CD4-positive, alpha-beta T cell (primary cell): ENCODE measurements around the gene TUT7. TPM values are rescaled to one million over a fixed set of nuclear protein-coding genes. Genes with fewer than 3 reads are reported as not detected.

Experiments used
- ATAC-seq: fragments of 200-7000 bp; cut with Tn5 transposase; one replicate; pipeline ENCODE4 v1.10.0; 2022; ENCODE audit warnings: mild to moderate bottlenecking; ENCODE audit not compliant: poor library complexity
- CTCF ChIA-PET: fragments of 350-600 bp; sonication (Branson Sonifier 250); formaldehyde crosslinking; loops from one replicate; lab custom pipeline; 2021; ENCODE audit warnings: antibody characterized with exemption, inconsistent platforms; lab: Charles Lee
- POLR2A ChIA-PET: fragments of 350-600 bp; sonication (Branson Sonifier 250); formaldehyde crosslinking; loops from one replicate; lab custom pipeline; 2021; ENCODE audit warnings: antibody characterized with exemption, inconsistent platforms; lab: Charles Lee
- DNase-seq, 14 experiments: peaks; one replicate each; pipeline ENCODE4 v3.0.0-alpha.2; 2013 to 2020; ENCODE audit warnings: mixed read lengths in 2 of 14
- H3K27ac ChIP-seq, 2 donors: one replicate each; pipeline versions ENCODE4 v1.5.1 to v1.7.0; 2013; ENCODE audit warnings: low read length in 2 of 2, low read depth in 1 of 2, mild to moderate bottlenecking in 1 of 2
- H3K27me3 ChIP-seq, 2 experiments: 1 replicate in 1 of 2; 2 replicates in 1 of 2; pipeline versions ENCODE4 v1.6.1 to v1.7.0; 2013; ENCODE audit warnings: low read length in 2 of 2, control low read depth in 1 of 2, mild to moderate bottlenecking in 1 of 2, moderate library complexity in 1 of 2; ENCODE audit not compliant: insufficient read depth in 2 of 2, control insufficient read depth in 1 of 2
- H3K36me3 ChIP-seq: one replicate; pipeline ENCODE4 v1.6.1; 2013; ENCODE audit warnings: low read length, control low read depth; ENCODE audit not compliant: insufficient read depth
- H3K4me1 ChIP-seq: one replicate; pipeline ENCODE4 v1.6.1; 2013; ENCODE audit warnings: low read length, control low read depth; ENCODE audit not compliant: insufficient read depth
- H3K4me3 ChIP-seq: one replicate; pipeline ENCODE4 v1.5.1; 2013; ENCODE audit warnings: mild to moderate bottlenecking, low read length, moderate library complexity
- H3K9me3 ChIP-seq, 2 experiments: 1 replicate in 1 of 2; 2 replicates in 1 of 2; pipeline versions ENCODE4 v1.6.1 to v1.7.0; 2013; ENCODE audit warnings: low read length in 2 of 2, mild to moderate bottlenecking in 2 of 2, control low read depth in 1 of 2, moderate library complexity in 1 of 2; ENCODE audit not compliant: control insufficient read depth in 1 of 2, insufficient read depth in 1 of 2
- H3K27ac Mint-ChIP-seq: one replicate; pipeline ENCODE4 v1.8.0; 2020; ENCODE audit warnings: mixed read lengths
- H3K27me3 Mint-ChIP-seq: one replicate; pipeline ENCODE4 v1.8.0; 2021; ENCODE audit warnings: mixed read lengths
- H3K36me3 Mint-ChIP-seq: one replicate; pipeline ENCODE4 v1.8.0; 2021; ENCODE audit warnings: low read depth, mixed read lengths
- H3K4me1 Mint-ChIP-seq: one replicate; pipeline ENCODE4 v1.8.0; 2021; ENCODE audit warnings: low read depth, mixed read lengths
- H3K4me3 Mint-ChIP-seq: one replicate; pipeline ENCODE4 v1.8.0; 2020; ENCODE audit warnings: mild to moderate bottlenecking, mixed read lengths
- H3K9me3 Mint-ChIP-seq: one replicate; pipeline ENCODE4 v1.8.0; 2020; ENCODE audit warnings: mixed read lengths
- CTCF ChIP-seq: fragments of 200-600 bp; IDR thresholded peaks from one replicate; pipeline ENCODE4 v1.8.0; 2022; ENCODE audit warnings: antibody characterized with exemption, mild to moderate bottlenecking
- intact Hi-C, 2 experiments: fragments of 100-400 bp; cut with DNase I in 1 of 2; cut with micrococcal nuclease in 1 of 2; formaldehyde crosslinking; loops; one replicate each; pipeline versions ENCODE4 v1.15.1 to v1.9.0; 2023 to 2025; cut with DNase I, micrococcal nuclease
- total RNA-seq, 174 experiments: library from RNA in 2 of 174; stranded (reverse) in 2 of 174; gene quantifications; one replicate each; pipeline ENCODE4 v1.2.3 and lab custom pipeline; 2021 to 2026

TUT7 gene
- total RNA-seq, 2 experiments from 2014 or later: 51.9 to 53.8 TPM

- Mint-ChIP-seq H3K27ac (no peak overlapping the region), H3K36me3 (peaks cover 60% of the 10 kb centered on the region), H3K9me3 (no peaks in the 10 kb centered on the region), H3K4me1 (peaks cover 57% of the 10 kb centered on the region), H3K27me3 (no peaks in the 10 kb centered on the region), H3K4me3 (peak overlapping the region; percentile 1)
- Histone ChIP-seq H3K27me3 (no peaks in the 10 kb centered on the region), H3K4me1 (peaks cover 25% of the 10 kb centered on the region), H3K9me3 (no peaks in the 10 kb centered on the region), H3K4me3 (no peak overlapping the region), H3K27ac (no peak overlapping the region), H3K36me3 (peaks cover 23% of the 10 kb centered on the region)
- intact Hi-C loops: no loop called here
- CTCF ChIA-PET: interaction anchor here (1.2 to 2.8 kb wide), 3 partner anchors 15 to 75 kb away, joined by 3 to 8 read pairs (median 3); no protein-coding TSS in a partner anchor
- ATAC-seq (no peak), DNase-seq (no peak)
- POLR2A ChIA-PET: no interaction called here
- no peak for TF ChIP-seq CTCF
Measured at GRCh38 chr9:86277072-86277471, 77.1 kb downstream of the TUT7 start.

GRCh38 chr9:86275962-86276361 is 78.2 kb downstream of the TUT7 start:
- no peak overlapping the region for H3K4me3 ChIP-seq
- H3K27me3 ChIP-seq: no peaks in the 10 kb centered on the region
- no peak for TF ChIP-seq CTCF
- Mint-ChIP-seq H3K9me3 (no peaks in the 10 kb centered on the region), H3K27me3 (no peaks in the 10 kb centered on the region), H3K27ac (no peak overlapping the region), H3K4me3 (no peak overlapping the region), H3K4me1 (peaks cover 50% of the 10 kb centered on the region), H3K36me3 (peaks cover 63% of the 10 kb centered on the region)
- no peak for DNase-seq
- intact Hi-C loops: no loop called here
- ChIA-PET POLR2A (no interaction called here), CTCF (interaction anchor here (1.2 to 2.8 kb wide), 2 partner anchors 69 to 74 kb away, joined by 3 to 8 read pairs; no protein-coding TSS in a partner anchor)
- peaks cover 18% of the 10 kb centered on the region for H3K4me1 ChIP-seq
- no peaks in the 10 kb centered on the region for H3K9me3 ChIP-seq
- peaks cover 34% of the 10 kb centered on the region for H3K36me3 ChIP-seq
- no peak overlapping the region for H3K27ac ChIP-seq
- no peak for ATAC-seq

- Histone ChIP-seq H3K27me3 (no peaks in the 10 kb centered on the region), H3K4me3 (no peak overlapping the region), H3K4me1 (peaks cover 9% of the 10 kb centered on the region), H3K27ac (no peak overlapping the region), H3K9me3 (no peaks in the 10 kb centered on the region), H3K36me3 (peaks cover 35% of the 10 kb centered on the region)
- no peak for TF ChIP-seq CTCF
- Mint-ChIP-seq H3K4me1 (peaks cover 44% of the 10 kb centered on the region), H3K27ac (no peak overlapping the region), H3K4me3 (no peak overlapping the region), H3K9me3 (no peaks in the 10 kb centered on the region), H3K27me3 (no peaks in the 10 kb centered on the region), H3K36me3 (peaks cover 64% of the 10 kb centered on the region)
- DNase-seq (no peak), ATAC-seq (no peak)
- intact Hi-C loops: no loop called here
- CTCF ChIA-PET: interaction anchor here (1.2 to 2.8 kb wide), 2 partner anchors 68 to 73 kb away, joined by 3 to 8 read pairs; no protein-coding TSS in a partner anchor
- POLR2A ChIA-PET: no interaction called here
Measured at GRCh38 chr9:86274821-86275643, 79.2 kb downstream of the TUT7 start.
